Measurements from ENCODE around the gene CTTNBP2NL.
"Not testable (repeated sequence)": the region's sequence is repeated elsewhere in the genome, so short reads cannot be mapped to it uniquely, and the experiment has no call there.

The CTTNBP2NL gene

GRCh38 chr1:112466078-112466660 lies 70.2 kb downstream of the CTTNBP2NL start:
- DNase-seq, result peak; percentile 80 to 82

GRCh38 chr1:112470324-112470723 lies 74.3 kb downstream of the CTTNBP2NL start:
- not testable (repeated sequence) for DNase-seq

- DNase-seq, result no peak
Measured at GRCh38 chr1:112470966-112471365, 75.0 kb downstream of the CTTNBP2NL start.

GRCh38 chr1:112472142-112472541 lies 76.1 kb downstream of the CTTNBP2NL start:
- no peak for DNase-seq

- DNase-seq, result no peak
Measured at GRCh38 chr1:112477550-112477949, 81.5 kb downstream of the CTTNBP2NL start.

- DNase-seq, result no peak
Measured at GRCh38 chr1:112478314-112478713, 82.3 kb downstream of the CTTNBP2NL start.

GRCh38 chr1:112486063-112486462 lies 90.0 kb downstream of the CTTNBP2NL start:
- DNase-seq, result not testable (repeated sequence)

GRCh38 chr1:112487686-112488085 lies 91.7 kb downstream of the CTTNBP2NL start:
- DNase-seq, result not testable (repeated sequence)

GRCh38 chr1:112488141-112488540 lies 92.1 kb downstream of the CTTNBP2NL start:
- no peak for DNase-seq

- DNase-seq, result no peak
Measured at GRCh38 chr1:112492076-112492475, 96.1 kb downstream of the CTTNBP2NL start.

GRCh38 chr1:112493351-112493750 lies 97.3 kb downstream of the CTTNBP2NL start:
- no peak for DNase-seq

- no peak for DNase-seq
Measured at GRCh38 chr1:112496290-112496689, 100.3 kb downstream of the CTTNBP2NL start.

GRCh38 chr1:112501810-112502641 lies 106.0 kb downstream of the CTTNBP2NL start:
- DNase-seq, result peak; percentile 51 to 58

- no peak for DNase-seq
Measured at GRCh38 chr1:112502826-112503225, 106.8 kb downstream of the CTTNBP2NL start.

- no peak for DNase-seq
Measured at GRCh38 chr1:112504001-112504660, 108.1 kb downstream of the CTTNBP2NL start.

GRCh38 chr1:112504661-112505399 lies 108.8 kb downstream of the CTTNBP2NL start:
- no peak for DNase-seq

GRCh38 chr1:112505400-112505785 lies 109.4 kb downstream of the CTTNBP2NL start:
- DNase-seq, result no peak

- DNase-seq, result no peak
Measured at GRCh38 chr1:112505878-112506277, 109.9 kb downstream of the CTTNBP2NL start.

GRCh38 chr1:112506306-112506705 lies 110.3 kb downstream of the CTTNBP2NL start:
- no peak for DNase-seq

- no peak for DNase-seq
Measured at GRCh38 chr1:112506731-112507130, 110.7 kb downstream of the CTTNBP2NL start.

GRCh38 chr1:112507336-112507735 lies 111.3 kb downstream of the CTTNBP2NL start:
- no peak for DNase-seq

- peak; percentile 21 to 30 for DNase-seq
Measured at GRCh38 chr1:112507921-112508277, 111.9 kb downstream of the CTTNBP2NL start.
